ENCODE data around the gene ABCA4.

Gene ABCA4

GRCh38 chr1:94107141-94107540 is 13.8 kb downstream of the ABCA4 start:
- H3K79me2 ChIP-seq (ENCODE audit: insufficient read depth, low read length), result no peaks in the 10 kb centered on the region
- H3K9ac ChIP-seq (ENCODE audit: low read depth, low read length, poor library complexity, severe bottlenecking), result no peak overlapping the region
- H2AFZ ChIP-seq (ENCODE audit: low read length), result no peak overlapping the region
- no peaks in the 10 kb centered on the region for H3K9me2 ChIP-seq (replicated peaks; ENCODE audit: low read depth, low read length)
- no peaks in the 10 kb centered on the region for H3K9me3 ChIP-seq (ENCODE audit: insufficient read depth, low read depth, low read length)
- H4K20me1 ChIP-seq (ENCODE audit: insufficient read depth, low read length, poor library complexity, severe bottlenecking), result no peaks in the 10 kb centered on the region
- H3F3A ChIP-seq (ENCODE audit: low read depth), result peaks cover 6% of the 10 kb centered on the region; the same call in 1 of the 2 replicates
- TF ChIP-seq, protein P1, sequence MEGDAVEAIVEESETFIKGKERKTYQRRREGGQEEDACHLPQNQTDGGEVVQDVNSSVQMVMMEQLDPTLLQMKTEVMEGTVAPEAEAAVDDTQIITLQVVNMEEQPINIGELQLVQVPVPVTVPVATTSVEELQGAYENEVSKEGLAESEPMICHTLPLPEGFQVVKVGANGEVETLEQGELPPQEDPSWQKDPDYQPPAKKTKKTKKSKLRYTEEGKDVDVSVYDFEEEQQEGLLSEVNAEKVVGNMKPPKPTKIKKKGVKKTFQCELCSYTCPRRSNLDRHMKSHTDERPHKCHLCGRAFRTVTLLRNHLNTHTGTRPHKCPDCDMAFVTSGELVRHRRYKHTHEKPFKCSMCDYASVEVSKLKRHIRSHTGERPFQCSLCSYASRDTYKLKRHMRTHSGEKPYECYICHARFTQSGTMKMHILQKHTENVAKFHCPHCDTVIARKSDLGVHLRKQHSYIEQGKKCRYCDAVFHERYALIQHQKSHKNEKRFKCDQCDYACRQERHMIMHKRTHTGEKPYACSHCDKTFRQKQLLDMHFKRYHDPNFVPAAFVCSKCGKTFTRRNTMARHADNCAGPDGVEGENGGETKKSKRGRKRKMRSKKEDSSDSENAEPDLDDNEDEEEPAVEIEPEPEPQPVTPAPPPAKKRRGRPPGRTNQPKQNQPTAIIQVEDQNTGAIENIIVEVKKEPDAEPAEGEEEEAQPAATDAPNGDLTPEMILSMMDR (conservative IDR thresholded peaks at IDR 0.05; ENCODE audit: low read length), result no peak
- TF ChIP-seq EZH2phosphoT487 (IDR thresholded peaks at IDR 0.05; ENCODE audit: borderline replicate concordance), result no peak
- no peak overlapping the region for H3K4me2 ChIP-seq (ENCODE audit: low read depth, low read length, poor library complexity, severe bottlenecking)
- H3K27me3 ChIP-seq (ENCODE audit: insufficient read depth, low read length, poor library complexity, severe bottlenecking), result peaks cover 55% of the 10 kb centered on the region
- H3K4me3 ChIP-seq (ENCODE audit: low read length, poor library complexity, severe bottlenecking), result no peak overlapping the region
- H3K4me1 ChIP-seq (ENCODE audit: insufficient read depth, low read length, poor library complexity, severe bottlenecking), result peaks cover 40% of the 10 kb centered on the region
- no peaks in the 10 kb centered on the region for H3K36me3 ChIP-seq (ENCODE audit: insufficient read depth, low read length)

- H2AFZ ChIP-seq (ENCODE audit: low read length), result no peak overlapping the region
- H3K4me3 ChIP-seq (ENCODE audit: low read length, poor library complexity, severe bottlenecking), result no peak overlapping the region
- H3K9me3 ChIP-seq (ENCODE audit: insufficient read depth, low read depth, low read length), result no peaks in the 10 kb centered on the region
- H3K9ac ChIP-seq (ENCODE audit: low read depth, low read length, poor library complexity, severe bottlenecking), result no peak overlapping the region
- no peaks in the 10 kb centered on the region for H3K9me2 ChIP-seq (replicated peaks; ENCODE audit: low read depth, low read length)
- no peaks in the 10 kb centered on the region for H3K36me3 ChIP-seq (ENCODE audit: insufficient read depth, low read length)
- no peak overlapping the region for H3K4me2 ChIP-seq (ENCODE audit: low read depth, low read length, poor library complexity, severe bottlenecking)
- no peaks in the 10 kb centered on the region for H4K20me1 ChIP-seq (ENCODE audit: insufficient read depth, low read length, poor library complexity, severe bottlenecking)
- TF ChIP-seq EZH2phosphoT487 (IDR thresholded peaks at IDR 0.05; ENCODE audit: borderline replicate concordance), result no peak
- TF ChIP-seq, protein P1 (conservative IDR thresholded peaks at IDR 0.05; ENCODE audit: low read length), result no peak
- H3K4me1 ChIP-seq (ENCODE audit: insufficient read depth, low read length, poor library complexity, severe bottlenecking), result peaks cover 36% of the 10 kb centered on the region
- no peaks in the 10 kb centered on the region for H3K79me2 ChIP-seq (ENCODE audit: insufficient read depth, low read length)
- peaks cover 59% of the 10 kb centered on the region for H3K27me3 ChIP-seq (ENCODE audit: insufficient read depth, low read length, poor library complexity, severe bottlenecking)
- H3F3A ChIP-seq (ENCODE audit: low read depth), result peaks cover 6% of the 10 kb centered on the region; the same call in 1 of the 2 replicates
These were observed 14.2 kb downstream of the ABCA4 start for GRCh38 chr1:94106716-94107115.

DNA sequence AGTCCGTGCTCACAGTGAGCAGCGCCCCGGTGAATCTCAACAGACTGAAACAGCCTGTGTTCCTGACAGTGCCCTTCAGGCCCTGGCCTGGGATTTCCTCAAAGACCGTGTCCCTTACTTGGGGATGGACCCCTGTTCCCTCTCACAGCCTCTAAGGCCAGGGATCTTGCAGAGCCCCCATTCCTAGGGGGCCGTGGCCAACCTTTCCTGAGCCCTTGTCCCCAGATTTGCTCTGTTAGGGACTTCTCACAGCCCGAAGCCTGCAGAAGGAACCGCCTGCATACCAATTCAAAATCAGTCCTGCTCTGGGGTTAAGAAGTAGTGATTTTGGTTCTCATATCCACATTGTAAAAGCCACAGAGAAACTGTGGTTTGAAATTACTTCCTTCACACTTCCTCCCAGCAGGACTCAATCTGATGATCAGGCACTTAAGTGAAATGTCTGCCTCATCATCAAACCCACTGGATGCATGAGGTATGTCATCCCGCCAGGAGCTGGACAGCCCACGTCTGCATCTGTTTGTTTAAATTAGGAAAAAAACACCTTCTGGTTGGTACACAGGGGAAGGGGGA is 14.9 kb downstream of the ABCA4 start:
- no peaks in the 10 kb centered on the region for H3K9me3 ChIP-seq (ENCODE audit: insufficient read depth, low read depth, low read length)
- no peak overlapping the region for H2AFZ ChIP-seq (ENCODE audit: low read length)
- H3K36me3 ChIP-seq (ENCODE audit: insufficient read depth, low read length), result no peaks in the 10 kb centered on the region
- no peaks in the 10 kb centered on the region for H3K9me2 ChIP-seq (replicated peaks; ENCODE audit: low read depth, low read length)
- no peaks in the 10 kb centered on the region for H3K79me2 ChIP-seq (ENCODE audit: insufficient read depth, low read length)
- no peaks in the 10 kb centered on the region for H4K20me1 ChIP-seq (ENCODE audit: insufficient read depth, low read length, poor library complexity, severe bottlenecking)
- H3K4me2 ChIP-seq (ENCODE audit: low read depth, low read length, poor library complexity, severe bottlenecking), result no peak overlapping the region
- H3K27me3 ChIP-seq (ENCODE audit: insufficient read depth, low read length, poor library complexity, severe bottlenecking), result peaks cover 64% of the 10 kb centered on the region
- no peak overlapping the region for H3K9ac ChIP-seq (ENCODE audit: low read depth, low read length, poor library complexity, severe bottlenecking)
- TF ChIP-seq, protein P1 (conservative IDR thresholded peaks at IDR 0.05; ENCODE audit: low read length), result no peak
- peak; percentile 69; the same call in 1 of the 2 replicates for TF ChIP-seq EZH2phosphoT487 (IDR thresholded peaks at IDR 0.05; ENCODE audit: borderline replicate concordance)
- peaks cover 29% of the 10 kb centered on the region for H3K4me1 ChIP-seq (ENCODE audit: insufficient read depth, low read length, poor library complexity, severe bottlenecking)
- peaks cover 6% of the 10 kb centered on the region; the same call in 1 of the 2 replicates for H3F3A ChIP-seq (ENCODE audit: low read depth)
- no peak overlapping the region for H3K4me3 ChIP-seq (ENCODE audit: low read length, poor library complexity, severe bottlenecking)

Data from Loucy (cell line).